Natural killer cell (primary cell): ENCODE data around the gene CD63. TPM values are rescaled to one million over a fixed set of nuclear protein-coding genes. Genes with fewer than 3 reads are reported as not detected.

Experiments used
- ATAC-seq, 3 donors: fragments of 150-1000 bp in 2 of 3; fragments of 200-7000 bp in 1 of 3; cut with Tn5 transposase; 1 replicate in 1 of 3; 2 replicates in 2 of 3; pipeline ENCODE4 v1.10.0; 2021; ENCODE audit warnings: mild to moderate bottlenecking in 2 of 3, moderate library complexity in 2 of 3
- DNase-seq, 2 donors: peaks; one replicate each; pipeline versions ENCODE4 v3.0.0 to v3.0.0-alpha.2; 2013 to 2021; ENCODE audit warnings: mixed read lengths in 1 of 2
- H3K27ac ChIP-seq: one replicate; pipeline ENCODE4 v1.5.1; 2013; ENCODE audit warnings: mild to moderate bottlenecking, low read length
- H3K27me3 ChIP-seq: one replicate; pipeline ENCODE4 v1.6.1; 2013; ENCODE audit warnings: low read length; ENCODE audit not compliant: control insufficient read depth, insufficient read depth
- H3K36me3 ChIP-seq: one replicate; pipeline ENCODE4 v1.6.1; 2013; ENCODE audit warnings: low read length; ENCODE audit not compliant: control insufficient read depth, insufficient read depth
- H3K4me1 ChIP-seq: one replicate; pipeline ENCODE4 v1.6.1; 2013; ENCODE audit warnings: low read length; ENCODE audit not compliant: control insufficient read depth, insufficient read depth
- H3K4me3 ChIP-seq: one replicate; pipeline ENCODE4 v1.5.1; 2013; ENCODE audit warnings: low read length
- H3K9me3 ChIP-seq: one replicate; pipeline ENCODE4 v1.6.1; 2013; ENCODE audit warnings: low read length; ENCODE audit not compliant: control insufficient read depth, insufficient read depth
- H3K27ac Mint-ChIP-seq, 2 donors: one replicate each; pipeline ENCODE4 v1.8.0; 2022; ENCODE audit warnings: mild to moderate bottlenecking in 2 of 2, mixed read lengths in 2 of 2, moderate library complexity in 1 of 2
- H3K27me3 Mint-ChIP-seq, 2 donors: one replicate each; pipeline ENCODE4 v1.8.0; 2022; ENCODE audit warnings: low read depth in 2 of 2, mixed read lengths in 2 of 2
- H3K36me3 Mint-ChIP-seq: one replicate; pipeline ENCODE4 v1.8.0; 2022; ENCODE audit warnings: mixed read lengths
- H3K4me1 Mint-ChIP-seq, 2 donors: one replicate each; pipeline ENCODE4 v1.8.0; 2022; ENCODE audit warnings: mixed read lengths in 2 of 2
- H3K4me3 Mint-ChIP-seq: one replicate; pipeline ENCODE4 v1.8.0; 2022; ENCODE audit warnings: mild to moderate bottlenecking, moderate library complexity, mixed read lengths
- H3K9me3 Mint-ChIP-seq, 2 donors: one replicate each; pipeline ENCODE4 v1.8.0; 2022; ENCODE audit warnings: mixed read lengths in 2 of 2
- WGBS: methylation state at CpG from one replicate; pipeline ENCODE4 v1.1.7; 2013; ENCODE audit warnings: missing lambda C conversion rate; ENCODE audit not compliant: insufficient coverage; 5-methylcytosine and 5-hydroxymethylcytosine counted together
- intact Hi-C: fragments of 100-400 bp; cut with micrococcal nuclease; formaldehyde crosslinking; loops from one replicate; pipeline ENCODE4 v1.14.2; 2022
- total RNA-seq, 4 donors: library from RNA; stranded (reverse); fragments of 120-200 nt in 1 of 4; gene quantifications; one replicate each; pipeline versions ENCODE4 v1.2.3 to v1.2.4, GENCODE V29; 2013 to 2022
- TF ChIP-seq, protein P1 (sequence below): fragments of 200-600 bp; IDR thresholded peaks from one replicate; pipeline ENCODE4 v1.8.0; 2022; ENCODE audit warnings: antibody characterized with exemption

Gene CD63
- total RNA-seq, 3 donors from 2014 or later (not counting 1 experiment from before 2014, with no cell fraction given) = 296 to 441 (median 319) TPM

DNA sequence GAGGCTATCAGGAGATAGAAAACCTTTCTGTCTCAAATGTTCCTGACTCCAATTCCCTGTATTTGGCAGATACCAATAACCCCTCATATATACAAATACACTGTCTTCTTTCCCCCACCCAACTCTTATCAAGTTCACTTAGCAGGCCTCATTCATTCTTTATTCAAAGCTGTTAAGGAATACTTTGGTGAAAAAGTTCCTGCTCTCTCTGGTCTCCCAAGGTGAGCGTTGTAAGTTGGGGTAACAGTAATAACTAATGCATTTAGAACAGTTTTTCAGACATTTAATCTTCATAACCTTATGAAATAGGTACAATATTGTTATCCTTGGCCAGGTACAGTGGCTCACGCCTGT is 10.2 kb upstream of the CD63 start:
- peaks cover 32% of the 10 kb centered on the region for H3K4me1 ChIP-seq
- DNase-seq (no peak), ATAC-seq (no peak)
- 91% methylated on average over 1 of the region's 2 CpGs for WGBS
- H3K27me3 ChIP-seq = no peaks in the 10 kb centered on the region
- intact Hi-C loops = loop anchor here (2.0 to 10.0 kb wide), 6 partner anchors 58 to 446 kb away; partner anchors contain the start of genes ORMDL2, RPS26, SARNP and SMARCC2
- no peaks in the 10 kb centered on the region for H3K9me3 ChIP-seq
- no peak overlapping the region for H3K4me3 ChIP-seq
- H3K36me3 Mint-ChIP-seq = no peaks in the 10 kb centered on the region
- H3K27ac Mint-ChIP-seq = peak overlapping the region; percentile 86 to 94
- H3K9me3 Mint-ChIP-seq = no peaks in the 10 kb centered on the region
- no peak overlapping the region for H3K27ac ChIP-seq
- H3K4me1 Mint-ChIP-seq = peaks cover 38 to 39% of the 10 kb centered on the region in 2 donors
- TF ChIP-seq, protein P1, sequence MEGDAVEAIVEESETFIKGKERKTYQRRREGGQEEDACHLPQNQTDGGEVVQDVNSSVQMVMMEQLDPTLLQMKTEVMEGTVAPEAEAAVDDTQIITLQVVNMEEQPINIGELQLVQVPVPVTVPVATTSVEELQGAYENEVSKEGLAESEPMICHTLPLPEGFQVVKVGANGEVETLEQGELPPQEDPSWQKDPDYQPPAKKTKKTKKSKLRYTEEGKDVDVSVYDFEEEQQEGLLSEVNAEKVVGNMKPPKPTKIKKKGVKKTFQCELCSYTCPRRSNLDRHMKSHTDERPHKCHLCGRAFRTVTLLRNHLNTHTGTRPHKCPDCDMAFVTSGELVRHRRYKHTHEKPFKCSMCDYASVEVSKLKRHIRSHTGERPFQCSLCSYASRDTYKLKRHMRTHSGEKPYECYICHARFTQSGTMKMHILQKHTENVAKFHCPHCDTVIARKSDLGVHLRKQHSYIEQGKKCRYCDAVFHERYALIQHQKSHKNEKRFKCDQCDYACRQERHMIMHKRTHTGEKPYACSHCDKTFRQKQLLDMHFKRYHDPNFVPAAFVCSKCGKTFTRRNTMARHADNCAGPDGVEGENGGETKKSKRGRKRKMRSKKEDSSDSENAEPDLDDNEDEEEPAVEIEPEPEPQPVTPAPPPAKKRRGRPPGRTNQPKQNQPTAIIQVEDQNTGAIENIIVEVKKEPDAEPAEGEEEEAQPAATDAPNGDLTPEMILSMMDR = no peak
- peak overlapping the region; percentile 88 for H3K4me3 Mint-ChIP-seq
- H3K27me3 Mint-ChIP-seq = no peaks in the 10 kb centered on the region
- H3K36me3 ChIP-seq = no peaks in the 10 kb centered on the region

DNA sequence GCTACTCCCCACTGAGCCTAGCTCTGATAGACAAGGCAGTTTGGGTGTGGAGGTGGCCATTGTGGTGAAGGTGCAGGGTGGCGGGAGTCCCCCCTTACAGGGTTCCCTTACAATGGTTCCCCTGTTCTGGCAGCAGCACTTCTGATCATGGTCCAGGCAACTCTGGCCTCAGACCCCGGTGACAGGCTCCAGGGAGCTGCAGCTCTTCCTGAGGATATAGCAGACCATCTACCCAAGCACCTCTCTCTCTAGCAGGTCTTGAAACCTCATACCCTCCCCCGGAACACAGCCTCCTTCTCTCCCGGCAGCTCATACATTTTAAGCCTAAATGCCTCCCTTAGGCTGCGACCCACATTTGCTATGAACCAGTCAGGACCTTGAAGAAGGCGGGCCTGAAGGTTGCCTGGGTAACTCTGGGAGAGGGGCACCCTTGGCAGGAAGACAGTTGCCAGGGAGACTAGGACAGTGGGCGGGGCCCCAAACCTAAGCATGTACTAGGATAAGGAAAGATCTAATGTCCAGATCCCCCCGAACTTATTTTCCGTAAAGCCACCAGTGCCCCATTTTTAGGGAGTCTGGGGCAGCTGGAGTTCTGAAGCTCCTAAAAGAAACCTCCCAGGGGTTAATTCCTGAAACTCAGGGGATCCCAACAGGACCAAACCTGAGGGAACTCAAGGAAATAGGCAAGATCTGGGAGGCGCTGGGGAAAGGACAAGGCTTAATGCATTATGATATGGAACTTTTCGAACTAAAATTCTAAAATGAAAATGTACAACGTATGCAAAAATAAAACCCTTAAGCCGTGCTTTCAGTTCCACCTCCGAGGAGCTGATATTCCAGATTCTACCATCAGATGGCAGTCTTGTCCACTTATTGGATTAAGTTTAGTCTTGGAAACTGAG is 9.6 kb upstream of the CD63 start:
- no peaks in the 10 kb centered on the region for H3K9me3 ChIP-seq
- no peaks in the 10 kb centered on the region for H3K36me3 Mint-ChIP-seq
- intact Hi-C loops = loop anchor here (1.0 to 10.0 kb wide), 9 partner anchors 8 to 446 kb away; partner anchors contain the start of genes ORMDL2, RPS26, SARNP and SMARCC2
- H3K9me3 Mint-ChIP-seq = no peaks in the 10 kb centered on the region
- peak; percentile 62 to 76 (median 65) for ATAC-seq
- H3K27ac Mint-ChIP-seq = peak overlapping the region; percentile 86 to 94
- peak overlapping the region; percentile 88 for H3K4me3 Mint-ChIP-seq
- no peaks in the 10 kb centered on the region for H3K27me3 ChIP-seq
- TF ChIP-seq, protein P1 = peak; percentile 95
- peaks cover 36 to 38% of the 10 kb centered on the region in 2 donors for H3K4me1 Mint-ChIP-seq
- 0% methylated on average over 14 of the region's 14 CpGs for WGBS
- no peaks in the 10 kb centered on the region for H3K27me3 Mint-ChIP-seq
- peak overlapping the region; percentile 65 for H3K27ac ChIP-seq
- peaks cover 26% of the 10 kb centered on the region for H3K4me1 ChIP-seq
- DNase-seq = peak; percentile 42 to 92
- peak overlapping the region; percentile 52 for H3K4me3 ChIP-seq
- H3K36me3 ChIP-seq = no peaks in the 10 kb centered on the region

DNA sequence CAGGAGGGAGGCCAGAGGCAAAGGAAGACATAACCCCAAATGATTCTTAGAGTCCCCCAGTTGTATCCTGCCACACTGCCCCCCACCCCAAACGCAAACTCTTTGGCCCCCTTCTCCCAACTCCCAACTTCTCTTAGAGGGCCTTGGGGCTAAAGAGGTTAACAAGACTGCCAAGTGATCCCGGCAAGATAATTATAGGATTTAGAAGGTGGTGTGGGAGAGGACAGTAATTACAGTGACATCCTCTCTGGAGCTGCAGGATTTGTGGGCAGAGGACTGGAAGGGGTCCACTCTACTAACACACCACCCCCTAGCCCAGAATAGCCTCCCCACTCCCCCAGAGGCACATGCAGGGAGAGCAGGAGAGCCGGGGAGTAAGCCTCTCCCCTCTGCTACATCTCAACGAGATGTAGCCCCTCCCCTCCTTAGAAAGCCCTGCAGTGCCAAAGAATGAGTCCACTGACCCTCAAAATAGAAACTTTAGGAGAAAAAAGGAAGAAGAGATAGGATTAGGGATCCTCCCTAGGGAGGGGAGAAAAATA is 8.8 kb upstream of the CD63 start:
- intact Hi-C loops = loop anchor here (1.0 to 10.0 kb wide), 9 partner anchors 7 to 447 kb away; partner anchors contain the start of genes ORMDL2, RPS26, SARNP and SMARCC2
- Mint-ChIP-seq H3K9me3 (no peaks in the 10 kb centered on the region), H3K4me1 (peaks cover 33 to 36% of the 10 kb centered on the region in 2 donors), H3K4me3 (peak overlapping the region; percentile 88), H3K27me3 (no peaks in the 10 kb centered on the region), H3K36me3 (no peaks in the 10 kb centered on the region), H3K27ac (peak overlapping the region; percentile 86 to 94)
- Histone ChIP-seq H3K27ac (peak overlapping the region; percentile 65), H3K9me3 (no peaks in the 10 kb centered on the region), H3K36me3 (no peaks in the 10 kb centered on the region), H3K4me3 (no peak overlapping the region), H3K27me3 (no peaks in the 10 kb centered on the region), H3K4me1 (peaks cover 27% of the 10 kb centered on the region)
- no peak for DNase-seq
- 34% methylated on average over 2 of the region's 4 CpGs for WGBS
- TF ChIP-seq, protein P1 = no peak
- no peak for ATAC-seq
